ENCODE measurements around the gene SLC39A11. TPM values are rescaled to one million over a fixed set of nuclear protein-coding genes. Genes with fewer than 3 reads are reported as not detected.

Gene SLC39A11
- total and polyA plus RNA-seq, 4 donors, result 18.9 to 44.9 (median 28.2) TPM

GRCh38 chr17:73039282-73039681 is 53.2 kb downstream of the SLC39A11 start:
- 96% methylated on average over 9 of the region's 9 CpGs for WGBS
- no peak for DNase-seq (ENCODE audit: low spot score)
- Histone ChIP-seq H3K36me3 (ENCODE audit: control insufficient read depth in 4 of 4, insufficient read depth in 3 of 4, low read depth in 1 of 4, low read length in 3 of 4) (no peaks in the 10 kb centered on the region), H3K4me3 (ENCODE audit: low read depth in 1 of 3, low read length in 3 of 3) (no peak overlapping the region), H3K27me3 (ENCODE audit: control insufficient read depth in 4 of 4, insufficient read depth in 4 of 4, low read length in 3 of 4) (no peaks in the 10 kb centered on the region), H3K4me1 (ENCODE audit: control insufficient read depth in 4 of 4, insufficient read depth in 4 of 4, low read length in 3 of 4) (no peaks in the 10 kb centered on the region), H3K9ac (ENCODE audit: low read depth in 1 of 2, low read length in 2 of 2) (no peak overlapping the region), H3K9me3 (ENCODE audit: control insufficient read depth in 4 of 4, low read length in 3 of 4) (no peaks in the 10 kb centered on the region), H3K27ac (ENCODE audit: low read depth in 1 of 2, low read length in 2 of 2) (no peak overlapping the region)
- TF ChIP-seq NR2F2 (IDR thresholded peaks at IDR 0.05) (no peak), JUND (IDR thresholded peaks at IDR 0.05) (no peak), CTCF (IDR thresholded peaks at IDR 0.05; ENCODE audit: low read depth, low read length, missing input control) (no peak), FOXA2 (IDR thresholded peaks at IDR 0.05) (no peak), MAX (IDR thresholded peaks at IDR 0.05) (no peak), GABPA (IDR thresholded peaks at IDR 0.05 in 1 of 2, conservative IDR thresholded peaks at IDR 0.05 in 1 of 2) (no peak), HNF4A (conservative IDR thresholded peaks at IDR 0.05) (no peak), REST (IDR thresholded peaks at IDR 0.05) (no peak), ZBTB33 (IDR thresholded peaks at IDR 0.05) (no peak), TAF1 (conservative IDR thresholded peaks at IDR 0.05) (no peak), SP1 (IDR thresholded peaks at IDR 0.05) (no peak), RAD21 (IDR thresholded peaks at IDR 0.05) (no peak), HNF4G (IDR thresholded peaks at IDR 0.05) (no peak), ATF3 (IDR thresholded peaks at IDR 0.05) (no peak), YY1 (IDR thresholded peaks at IDR 0.05) (no peak), FOXA1 (IDR thresholded peaks at IDR 0.05) (no peak), EGR1 (IDR thresholded peaks at IDR 0.05; ENCODE audit: low read depth in 2 of 2) (no peak)

- no peak overlapping the region for H3K27ac ChIP-seq (ENCODE audit: low read depth in 1 of 2, low read length in 2 of 2)
- H3K4me3 ChIP-seq (ENCODE audit: low read depth in 1 of 3, low read length in 3 of 3), result no peak overlapping the region
- no peaks in the 10 kb centered on the region for H3K9me3 ChIP-seq (ENCODE audit: control insufficient read depth in 4 of 4, low read length in 3 of 4)
- DNase-seq (ENCODE audit: low spot score), result no peak
- TF ChIP-seq GABPA (IDR thresholded peaks at IDR 0.05 in 1 of 2, conservative IDR thresholded peaks at IDR 0.05 in 1 of 2), result no peak
- TF ChIP-seq NR2F2 (IDR thresholded peaks at IDR 0.05), result no peak
- no peak for TF ChIP-seq YY1 (IDR thresholded peaks at IDR 0.05)
- TF ChIP-seq JUND (IDR thresholded peaks at IDR 0.05), result no peak
- TF ChIP-seq HNF4A (conservative IDR thresholded peaks at IDR 0.05), result no peak
- no peak for TF ChIP-seq FOXA2 (IDR thresholded peaks at IDR 0.05)
- no peak for TF ChIP-seq MAX (IDR thresholded peaks at IDR 0.05)
- no peaks in the 10 kb centered on the region for H3K27me3 ChIP-seq (ENCODE audit: control insufficient read depth in 4 of 4, insufficient read depth in 4 of 4, low read length in 3 of 4)
- no peaks in the 10 kb centered on the region for H3K36me3 ChIP-seq (ENCODE audit: control insufficient read depth in 4 of 4, insufficient read depth in 3 of 4, low read depth in 1 of 4, low read length in 3 of 4)
- 93% methylated on average over 8 of the region's 8 CpGs for WGBS
- H3K9ac ChIP-seq (ENCODE audit: low read depth in 1 of 2, low read length in 2 of 2), result no peak overlapping the region
- H3K4me1 ChIP-seq (ENCODE audit: control insufficient read depth in 4 of 4, insufficient read depth in 4 of 4, low read length in 3 of 4), result peaks cover 3 to 18% (median 9%) of the 10 kb centered on the region in 4 donors
These were observed 61.0 kb downstream of the SLC39A11 start for GRCh38 chr17:73031472-73031871.
